HepG2 (cell line): ENCODE data around the gene COQ3. TPM values are rescaled to one million over a fixed set of nuclear protein-coding genes. Genes with fewer than 3 reads are reported as not detected.
A peak's percentile ranks its signal among the peaks of the same experiment; 100 is the strongest.

Experiments used
- CENPX ChIP-seq: sonication (generic); formaldehyde crosslinking; IDR thresholded peaks from 2 replicates; pipeline ENCODE4 v1.9.0; 2021; ENCODE audit warnings: mild to moderate bottlenecking, missing genetic modification reagents, moderate library complexity
- ETV5 ChIP-seq: IDR thresholded peaks from 2 replicates; pipeline ENCODE4 v1.6.1; 2018; ENCODE audit warnings: missing biosample characterization, missing genetic modification reagents, inconsistent platforms, borderline replicate concordance
- FOXM1 ChIP-seq: sonication (generic); formaldehyde crosslinking; IDR thresholded peaks from 2 replicates; pipeline ENCODE4 v1.5.0; 2020; ENCODE audit warnings: missing genetic modification reagents
- GMEB1 ChIP-seq: sonication (generic); formaldehyde crosslinking; IDR thresholded peaks from 2 replicates; pipeline ENCODE4 v1.5.1; 2020; ENCODE audit warnings: missing genetic modification reagents, mild to moderate bottlenecking, borderline replicate concordance
- HNF1A ChIP-seq, 2 experiments: sonication (generic) in 1 of 2; formaldehyde crosslinking in 1 of 2; IDR thresholded peaks; 2 replicates each; pipeline versions ENCODE4 v1.4.0 to v1.6.1; 2016 to 2020; ENCODE audit warnings: borderline replicate concordance in 1 of 2, low read depth in 1 of 2, mild to moderate bottlenecking in 1 of 2, missing genetic modification reagents in 1 of 2
- HOXA7 ChIP-seq: sonication (generic); formaldehyde crosslinking; IDR thresholded peaks from 2 replicates; pipeline ENCODE4 v1.8.1; 2022; ENCODE audit warnings: mild to moderate bottlenecking, missing genetic modification reagents, moderate library complexity
- MTF2 ChIP-seq: sonication (generic); formaldehyde crosslinking; IDR thresholded peaks from 2 replicates; pipeline ENCODE4 v1.5.0; 2020; ENCODE audit warnings: missing genetic modification reagents, borderline replicate concordance
- NFE2L2 ChIP-seq: fragments of 150-350 bp; IDR thresholded peaks from 2 replicates; pipeline ENCODE4 v1.6.1; 2014; ENCODE audit warnings: low read length
- SNRNP70 ChIP-seq: fragments of 200-400 bp; formaldehyde crosslinking; IDR thresholded peaks from 2 replicates; pipeline ENCODE4 v1.6.1; 2017; ENCODE audit warnings: mild to moderate bottlenecking, low read depth, low read length, moderate library complexity
- TAF1 ChIP-seq: sonication (generic); formaldehyde crosslinking; IDR thresholded peaks from 2 replicates; pipeline ENCODE4 v1.4.0; 2020; ENCODE audit warnings: missing genetic modification reagents
- ZFP90 ChIP-seq: sonication (generic); formaldehyde crosslinking; IDR thresholded peaks from 2 replicates; pipeline ENCODE4 v1.8.0; 2022; ENCODE audit warnings: missing genetic modification reagents, mild to moderate bottlenecking, inconsistent platforms, borderline replicate concordance
- ZNF614 ChIP-seq: IDR thresholded peaks from 2 replicates; pipeline ENCODE4 v1.6.1; 2018; ENCODE audit warnings: missing biosample characterization, missing genetic modification reagents, inconsistent platforms, borderline replicate concordance
- ZNF672 ChIP-seq: sonication (generic); formaldehyde crosslinking; IDR thresholded peaks from 2 replicates; pipeline ENCODE4 v1.8.1; 2022; ENCODE audit warnings: missing genetic modification reagents
- ZNF674 ChIP-seq: sonication (generic); formaldehyde crosslinking; IDR thresholded peaks from 2 replicates; pipeline ENCODE4 v1.5.0; 2020; ENCODE audit warnings: low read depth, mild to moderate bottlenecking, missing genetic modification reagents
- polyA plus RNA-seq, 8 experiments: library from polyadenylated mRNA; depleted of rRNA in 3 of 8; stranded (reverse) in 7 of 8; unstranded in 1 of 8; fragments of >200 nt; fragmentation: Illumina TruSeq in 4 of 8; extraction: Trizol in 4 of 8; gene quantifications; 2 replicates each; pipeline versions ENCODE4 v1.2.1 to v1.2.3, GENCODE V29; 2011 to 2016; ENCODE audit warnings: low read depth in 4 of 8, missing spikeins in 1 of 8, mixed read lengths in 1 of 8; ENCODE audit not compliant: insufficient read depth in 1 of 8
- total RNA-seq, 5 experiments: library from RNA; depleted of rRNA; stranded (reverse); fragments of >200 nt; fragmentation: Illumina TruSeq; extraction: Trizol; gene quantifications; 2 replicates each; pipeline ENCODE4 v1.2.3, GENCODE V29; 2016; ENCODE audit warnings: low read depth in 1 of 5
- TF ChIP-seq, protein P1 (sequence below): sonication (generic); formaldehyde crosslinking; IDR thresholded peaks from 2 replicates; pipeline ENCODE4 v1.4.0; 2020; ENCODE audit warnings: missing genetic modification reagents
- TF ChIP-seq, protein P2 (sequence below): sonication (generic); formaldehyde crosslinking; IDR thresholded peaks from 2 replicates; pipeline ENCODE4 v1.5.0; 2020; ENCODE audit warnings: missing genetic modification reagents

COQ3 gene
- total and polyA plus RNA-seq, 2 of the 13 experiments (the other 11 are each of a cell fraction or from before 2014, with no cell fraction given): 5.3 to 20.5 TPM

- TF ChIP-seq ZNF674 (no peak), CENPX (no peak), ZNF614 (CRISPR knock-in tag) (peak; percentile 64; the same call in 1 of the 2 replicates), ZFP90 (CRISPR knock-in tag) (no peak), TAF1 (CRISPR knock-in tag) (peak; percentile 76; the same call in 1 of the 2 replicates), GMEB1 (CRISPR knock-in tag) (no peak), HNF1A (IDR thresholded peaks at IDR 0.05; ENCODE audit: low read depth) (no peak), HNF1A (CRISPR knock-in tag; IDR thresholded peaks at IDR 0.05; ENCODE audit: borderline replicate concordance) (peak; percentile 43; the same call in 1 of the 2 replicates), HOXA7 (CRISPR knock-in tag) (no peak), ZNF672 (CRISPR knock-in tag) (no peak), FOXM1 (CRISPR knock-in tag) (no peak), ETV5 (CRISPR knock-in tag) (peak; percentile 90), SNRNP70 (no peak), MTF2 (CRISPR knock-in tag) (no peak), NFE2L2 (no peak)
- TF ChIP-seq, protein P1, sequence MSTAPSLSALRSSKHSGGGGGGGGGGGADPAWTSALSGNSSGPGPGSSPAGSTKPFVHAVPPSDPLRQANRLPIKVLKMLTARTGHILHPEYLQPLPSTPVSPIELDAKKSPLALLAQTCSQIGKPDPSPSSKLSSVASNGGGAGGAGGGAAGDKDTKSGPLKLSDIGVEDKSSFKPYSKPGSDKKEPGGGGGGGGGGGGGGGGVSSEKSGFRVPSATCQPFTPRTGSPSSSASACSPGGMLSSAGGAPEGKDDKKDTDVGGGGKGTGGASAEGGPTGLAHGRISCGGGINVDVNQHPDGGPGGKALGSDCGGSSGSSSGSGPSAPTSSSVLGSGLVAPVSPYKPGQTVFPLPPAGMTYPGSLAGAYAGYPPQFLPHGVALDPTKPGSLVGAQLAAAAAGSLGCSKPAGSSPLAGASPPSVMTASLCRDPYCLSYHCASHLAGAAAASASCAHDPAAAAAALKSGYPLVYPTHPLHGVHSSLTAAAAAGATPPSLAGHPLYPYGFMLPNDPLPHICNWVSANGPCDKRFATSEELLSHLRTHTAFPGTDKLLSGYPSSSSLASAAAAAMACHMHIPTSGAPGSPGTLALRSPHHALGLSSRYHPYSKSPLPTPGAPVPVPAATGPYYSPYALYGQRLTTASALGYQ (CRISPR knock-in tag): 0 out of 2 replicates have a peak, but pooled peaks have one; percentile 37
- TF ChIP-seq, protein P2, sequence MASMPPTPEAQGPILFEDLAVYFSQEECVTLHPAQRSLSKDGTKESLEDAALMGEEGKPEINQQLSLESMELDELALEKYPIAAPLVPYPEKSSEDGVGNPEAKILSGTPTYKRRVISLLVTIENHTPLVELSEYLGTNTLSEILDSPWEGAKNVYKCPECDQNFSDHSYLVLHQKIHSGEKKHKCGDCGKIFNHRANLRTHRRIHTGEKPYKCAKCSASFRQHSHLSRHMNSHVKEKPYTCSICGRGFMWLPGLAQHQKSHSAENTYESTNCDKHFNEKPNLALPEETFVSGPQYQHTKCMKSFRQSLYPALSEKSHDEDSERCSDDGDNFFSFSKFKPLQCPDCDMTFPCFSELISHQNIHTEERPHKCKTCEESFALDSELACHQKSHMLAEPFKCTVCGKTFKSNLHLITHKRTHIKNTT (CRISPR knock-in tag): no peak
Measured at GRCh38 chr6:99393698-99394531, at the start of gene COQ3 (continued).
